Breast epithelium (tissue), 3 donors: ENCODE results near the gene BBS7.

Experiments
- CTCF ChIP-seq, 3 donors: fragments of 450-650 bp; IDR thresholded peaks; one replicate each; pipeline ENCODE4 v1.5.1; 2016 to 2017; ENCODE audit warnings: antibody characterized with exemption in 3 of 3, mild to moderate bottlenecking in 3 of 3, moderate library complexity in 3 of 3
- POLR2A ChIP-seq: fragments of 450-650 bp; IDR thresholded peaks from one replicate; pipeline ENCODE4 v1.6.1; 2016; ENCODE audit warnings: antibody characterized with exemption, mild to moderate bottlenecking, moderate library complexity

DNA sequence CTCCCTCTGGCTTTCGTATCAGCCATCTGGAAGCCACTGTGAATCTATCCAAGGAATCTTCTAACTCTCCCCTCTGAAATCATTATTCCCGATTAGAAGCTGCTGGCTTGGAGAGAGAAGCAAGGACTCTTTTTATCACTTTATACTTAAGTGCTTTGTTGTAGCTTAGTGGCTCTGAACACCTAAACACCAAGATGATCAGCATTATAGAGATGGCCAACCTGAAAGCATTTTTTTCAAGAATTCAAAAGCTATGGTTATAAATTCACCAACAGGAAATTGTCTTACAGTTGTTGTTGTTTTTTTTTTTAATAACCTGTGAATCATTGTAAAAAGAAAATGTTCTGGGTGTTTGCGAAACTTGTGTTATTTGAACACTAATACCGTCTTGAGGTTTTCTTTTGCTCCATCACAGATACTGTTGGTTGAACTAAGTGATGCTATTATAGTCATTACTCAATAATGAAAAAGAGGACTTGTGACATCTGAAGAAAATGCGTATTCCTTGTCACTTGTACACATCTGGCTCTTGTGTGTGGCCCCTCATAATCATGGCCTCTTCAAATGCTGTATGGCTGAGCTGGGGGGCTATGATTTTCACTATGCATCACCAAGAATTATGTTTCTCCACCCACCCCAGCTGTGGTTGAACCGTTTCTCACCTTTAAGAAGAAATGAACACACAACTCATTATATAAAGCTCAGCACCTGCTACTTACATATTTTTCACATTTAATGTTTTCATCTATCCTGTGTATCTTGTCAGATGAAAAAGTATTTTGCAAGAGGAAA lies 93.5 kb downstream of the BBS7 start:
- no peak for TF ChIP-seq POLR2A
- no peak for TF ChIP-seq CTCF (IDR thresholded peaks at IDR 0.05)
